Muscle of leg (tissue), 11 donors: Measurements from ENCODE around the gene GPR37. TPM values are rescaled to one million over a fixed set of nuclear protein-coding genes. Genes with fewer than 3 reads are reported as not detected.

ENCODE experiments used
- DNase-seq: peaks from one replicate; pipeline ENCODE4 v3.0.0; 2013
- H3K27ac ChIP-seq: one replicate; pipeline ENCODE4 v1.5.1; 2013; ENCODE audit warnings: mild to moderate bottlenecking, low read length, control low read depth
- H3K27me3 ChIP-seq: one replicate; pipeline ENCODE4 v1.6.1; 2013; ENCODE audit warnings: low read length; ENCODE audit not compliant: control insufficient read depth, insufficient read depth
- H3K36me3 ChIP-seq: one replicate; pipeline ENCODE4 v1.6.1; 2013; ENCODE audit warnings: low read length; ENCODE audit not compliant: control insufficient read depth, insufficient read depth
- H3K4me1 ChIP-seq: one replicate; pipeline ENCODE4 v1.6.1; 2013; ENCODE audit warnings: low read length; ENCODE audit not compliant: control insufficient read depth, insufficient read depth
- H3K4me3 ChIP-seq: one replicate; pipeline ENCODE4 v1.5.1; 2013; ENCODE audit warnings: low read length, control low read depth
- H3K9me3 ChIP-seq: replicated peaks from 2 replicates; pipeline ENCODE4 v1.6.1; 2013; ENCODE audit warnings: low read depth, low read length; ENCODE audit not compliant: control insufficient read depth
- WGBS: methylation state at CpG from one replicate; pipeline ENCODE4 v1.1.5; 2013; ENCODE audit warnings: missing lambda C conversion rate; ENCODE audit not compliant: insufficient coverage; 5-methylcytosine and 5-hydroxymethylcytosine counted together
- polyA plus RNA-seq, 8 donors: library from polyadenylated mRNA; unstranded; fragments of 120-200 nt; gene quantifications; one replicate each; pipeline versions ENCODE4 v1.2.1 to v1.2.3, GENCODE V29; 2013; ENCODE audit warnings: inconsistent platforms in 1 of 8, low replicate concordance in 1 of 8; ENCODE audit not compliant: insufficient read length in 8 of 8, insufficient read depth in 1 of 8
- total RNA-seq: library from RNA; stranded (reverse); fragments of 120-200 nt; gene quantifications from one replicate; pipeline ENCODE4 v1.2.4, GENCODE V29; 2013

GPR37 gene
- total and polyA plus RNA-seq, 9 donors: 14.9 to 54.6 (median 28.9) TPM

GRCh38 chr7:124768525-124768924, 2.9 kb upstream of the GPR37 start:
- Histone ChIP-seq H3K9me3 (no peaks in the 10 kb centered on the region), H3K27me3 (peaks cover 27% of the 10 kb centered on the region), H3K4me3 (no peak overlapping the region), H3K4me1 (peaks cover 9% of the 10 kb centered on the region), H3K27ac (no peak overlapping the region), H3K36me3 (no peaks in the 10 kb centered on the region)
- no peak for DNase-seq
- no CpG with 5 or more reads among the region's 1 CpG for WGBS

- Histone ChIP-seq H3K9me3 (no peaks in the 10 kb centered on the region), H3K4me1 (peaks cover 9% of the 10 kb centered on the region), H3K27me3 (peaks cover 32% of the 10 kb centered on the region), H3K36me3 (no peaks in the 10 kb centered on the region), H3K4me3 (peak overlapping the region; percentile 56), H3K27ac (peak overlapping the region; percentile 72)
- peak; percentile 13 for DNase-seq
- 0% methylated on average over 20 of the region's 26 CpGs for WGBS
Measured at GRCh38 chr7:124764847-124765400, 668 bp downstream of the GPR37 start.

GRCh38 chr7:124764051-124764846, 1.3 kb downstream of the GPR37 start:
- WGBS: 4% methylated on average over 46 of the region's 48 CpGs
- peaks cover 32% of the 10 kb centered on the region for H3K27me3 ChIP-seq
- no peak for DNase-seq

GRCh38 chr7:124762611-124763143, 2.9 kb downstream of the GPR37 start:
- 67% methylated on average over 2 of the region's 4 CpGs for WGBS
- peak overlapping the region; percentile 56 for H3K4me3 ChIP-seq
- peak overlapping the region; percentile 29 for H3K27ac ChIP-seq
- H3K36me3 ChIP-seq: no peaks in the 10 kb centered on the region
- peaks cover 32% of the 10 kb centered on the region for H3K27me3 ChIP-seq
- peak; percentile 40 for DNase-seq
- no peaks in the 10 kb centered on the region for H3K9me3 ChIP-seq
- peaks cover 9% of the 10 kb centered on the region for H3K4me1 ChIP-seq

More at GRCh38 chr7:124764051-124764846, 1.3 kb downstream of the GPR37 start:
- no peaks in the 10 kb centered on the region for H3K9me3 ChIP-seq
- peak overlapping the region; percentile 56 for H3K4me3 ChIP-seq
- H3K27ac ChIP-seq: peak overlapping the region; percentile 30
- H3K4me1 ChIP-seq: peaks cover 9% of the 10 kb centered on the region
- no peaks in the 10 kb centered on the region for H3K36me3 ChIP-seq

- Histone ChIP-seq H3K27ac (no peak overlapping the region), H3K36me3 (no peaks in the 10 kb centered on the region), H3K9me3 (no peaks in the 10 kb centered on the region), H3K4me1 (peaks cover 9% of the 10 kb centered on the region), H3K27me3 (peaks cover 28% of the 10 kb centered on the region), H3K4me3 (no peak overlapping the region)
- WGBS: 63% methylated on average over 1 of the region's 2 CpGs
- DNase-seq: no peak
Measured at GRCh38 chr7:124761164-124761715, 4.4 kb downstream of the GPR37 start.

- no CpG with 5 or more reads among the region's 2 CpGs for WGBS
- Histone ChIP-seq H3K4me3 (no peak overlapping the region), H3K9me3 (no peaks in the 10 kb centered on the region), H3K27ac (no peak overlapping the region), H3K36me3 (no peaks in the 10 kb centered on the region), H3K27me3 (peaks cover 4% of the 10 kb centered on the region), H3K4me1 (no peaks in the 10 kb centered on the region)
- DNase-seq: no peak
Measured at GRCh38 chr7:124758327-124758726, 7.3 kb downstream of the GPR37 start.

GRCh38 chr7:124754576-124755268, 10.9 kb downstream of the GPR37 start:
- H3K9me3 ChIP-seq: no peaks in the 10 kb centered on the region
- WGBS: 71% methylated on average over 1 of the region's 1 CpG
- H3K36me3 ChIP-seq: no peaks in the 10 kb centered on the region
- H3K27me3 ChIP-seq: no peaks in the 10 kb centered on the region
- DNase-seq: no peak
- H3K4me3 ChIP-seq: no peak overlapping the region
- no peaks in the 10 kb centered on the region for H3K4me1 ChIP-seq
- no peak overlapping the region for H3K27ac ChIP-seq

- DNase-seq: peak; percentile 30
- H3K27ac ChIP-seq: no peak overlapping the region
- H3K36me3 ChIP-seq: no peaks in the 10 kb centered on the region
- H3K9me3 ChIP-seq: no peaks in the 10 kb centered on the region
- no peaks in the 10 kb centered on the region for H3K4me1 ChIP-seq
- H3K27me3 ChIP-seq: no peaks in the 10 kb centered on the region
- no peak overlapping the region for H3K4me3 ChIP-seq
- no CpG with 5 or more reads among the region's 1 CpG for WGBS
Measured at GRCh38 chr7:124752310-124752709, 13.3 kb downstream of the GPR37 start.

- H3K27me3 ChIP-seq: no peaks in the 10 kb centered on the region
- no peak overlapping the region for H3K4me3 ChIP-seq
- no peaks in the 10 kb centered on the region for H3K9me3 ChIP-seq
- H3K27ac ChIP-seq: no peak overlapping the region
- H3K4me1 ChIP-seq: no peaks in the 10 kb centered on the region
- no peak for DNase-seq
- H3K36me3 ChIP-seq: no peaks in the 10 kb centered on the region
- WGBS: 56% methylated on average over 1 of the region's 2 CpGs
Measured at GRCh38 chr7:124751027-124751426, 14.6 kb downstream of the GPR37 start.

GRCh38 chr7:124747072-124747471, 18.5 kb downstream of the GPR37 start:
- Histone ChIP-seq H3K4me1 (no peaks in the 10 kb centered on the region), H3K36me3 (no peaks in the 10 kb centered on the region), H3K9me3 (no peaks in the 10 kb centered on the region), H3K4me3 (no peak overlapping the region), H3K27me3 (no peaks in the 10 kb centered on the region), H3K27ac (no peak overlapping the region)
- no peak for DNase-seq
- 94% methylated on average over 8 of the region's 11 CpGs for WGBS
